H1 (cell line): ENCODE results near the gene HOXC5. TPM values are rescaled to one million over a fixed set of nuclear protein-coding genes. Genes with fewer than 3 reads are reported as not detected.

Experiments
- CTCF ChIA-PET: fragments of 300-600 bp; sonication (Branson Sonifier 250); formaldehyde crosslinking; loops from one replicate; lab custom pipeline; 2021; ENCODE audit not compliant: partially characterized antibody; lab: Charles Lee
- POLR2A ChIA-PET: fragments of 300-600 bp; sonication (Branson Sonifier 250); formaldehyde crosslinking; loops from one replicate; lab custom pipeline; 2021; ENCODE audit warnings: inconsistent platforms; ENCODE audit not compliant: partially characterized antibody; lab: Charles Lee
- DNase-seq, 2 experiments: peaks; one replicate each; pipeline versions ENCODE4 v3.0.0 to v3.0.0-alpha.2; 2010 to 2022; ENCODE audit warnings: low spot score in 2 of 2, low read depth in 1 of 2, mixed read lengths in 1 of 2
- FAIRE-seq: peaks from 2 replicates; lab custom pipeline; 2011; peaks lifted over from hg19 to GRCh38; lab: Jason Lieb, UNC
- H2AFZ ChIP-seq: 2 replicates; pipeline ENCODE4 v1.8.1; 2012; ENCODE audit warnings: low read length, inconsistent platforms
- H2AK5ac ChIP-seq: 2 replicates; pipeline ENCODE4 v1.6.1; 2013; ENCODE audit warnings: low read depth, low read length
- H2BK120ac ChIP-seq: replicated peaks from 2 replicates; pipeline ENCODE3; 2013; ENCODE audit warnings: low read depth, low read length, inconsistent platforms
- H2BK12ac ChIP-seq: 2 replicates; pipeline ENCODE4 v1.6.1; 2013; ENCODE audit warnings: low read depth, low read length
- H2BK15ac ChIP-seq: 2 replicates; pipeline ENCODE4 v1.6.1; 2013; ENCODE audit warnings: low read length
- H2BK20ac ChIP-seq: 2 replicates; pipeline ENCODE4 v1.6.1; 2013; ENCODE audit warnings: low read length
- H2BK5ac ChIP-seq: 2 replicates; pipeline ENCODE4 v1.6.1; 2013; ENCODE audit warnings: low read depth, low read length
- H3K14ac ChIP-seq: 2 replicates; pipeline ENCODE4 v1.6.1; 2013; ENCODE audit warnings: inconsistent platforms; ENCODE audit not compliant: insufficient read length
- H3K18ac ChIP-seq: 2 replicates; pipeline ENCODE4 v1.6.1; 2013; ENCODE audit warnings: low read length; ENCODE audit errors: extremely low read depth
- H3K23ac ChIP-seq: 2 replicates; pipeline ENCODE4 v1.6.1; 2013; ENCODE audit warnings: inconsistent platforms; ENCODE audit not compliant: insufficient read length
- H3K23me2 ChIP-seq: 2 replicates; pipeline ENCODE4 v1.6.1; 2013; ENCODE audit warnings: low read depth, low read length
- H3K27ac ChIP-seq: 2 replicates; pipeline ENCODE4 v1.6.1; 2011; ENCODE audit warnings: low read depth, low read length, inconsistent platforms
- H3K27me3 ChIP-seq, 4 experiments: replicated peaks in 1 of 4; 1 replicate in 1 of 4; 2 replicates in 3 of 4; pipeline versions ENCODE4 v1.6.1 to v1.8.1; 2011 to 2013; ENCODE audit warnings: low read length in 3 of 4, mild to moderate bottlenecking in 3 of 4, inconsistent platforms in 2 of 4, mixed read lengths in 2 of 4, moderate library complexity in 1 of 4; ENCODE audit not compliant: control insufficient read depth in 3 of 4, insufficient read depth in 3 of 4; ENCODE audit errors: extremely low read depth in 1 of 4
- H3K36me3 ChIP-seq, 4 experiments: 2 replicates each; pipeline versions ENCODE4 v1.6.1 to v1.8.1; 2011 to 2013; ENCODE audit warnings: mild to moderate bottlenecking in 4 of 4, low read length in 3 of 4, moderate library complexity in 2 of 4, control low read depth in 1 of 4, inconsistent platforms in 1 of 4; ENCODE audit not compliant: insufficient read depth in 4 of 4, control insufficient read depth in 2 of 4
- H3K4ac ChIP-seq: replicated peaks from 2 replicates; pipeline ENCODE3; 2013; ENCODE audit warnings: low read length, low read depth, mixed read lengths, inconsistent platforms; ENCODE audit not compliant: insufficient read length
- H3K4me1 ChIP-seq, 4 experiments: replicated peaks in 1 of 4; 1 replicate in 1 of 4; 2 replicates in 3 of 4; pipeline versions ENCODE4 v1.6.1 to v1.8.1; 2011 to 2013; ENCODE audit warnings: low read length in 3 of 4, inconsistent platforms in 2 of 4, mixed read lengths in 1 of 4; ENCODE audit not compliant: insufficient read depth in 4 of 4, control insufficient read depth in 3 of 4
- H3K4me2 ChIP-seq, 2 experiments: 2 replicates each; pipeline versions ENCODE4 v1.6.1 to v1.8.1; 2011 to 2013; ENCODE audit warnings: low read depth in 2 of 2, low read length in 2 of 2, control low read depth in 1 of 2, inconsistent platforms in 1 of 2, mild to moderate bottlenecking in 1 of 2; ENCODE audit not compliant: insufficient read depth in 1 of 2
- H3K4me3 ChIP-seq, 4 experiments: fragments of 200-600, 300-600 bp in 1 of 4; sonication (generic), shearing (Covaris generic), sonication (Bioruptor Twin) in 1 of 4; 2 replicates each; pipeline versions ENCODE4 v1.5.1 to v1.8.1; 2011 to 2016; ENCODE audit warnings: low read length in 4 of 4, low read depth in 3 of 4, control low read depth in 2 of 4, inconsistent platforms in 2 of 4, mild to moderate bottlenecking in 2 of 4, mixed read lengths in 1 of 4, moderate library complexity in 1 of 4; ENCODE audit not compliant: insufficient read depth in 2 of 4; ENCODE audit errors: extremely low read depth in 1 of 4
- H3K56ac ChIP-seq: replicated peaks from 2 replicates; pipeline ENCODE3; 2013; ENCODE audit warnings: low read depth, mild to moderate bottlenecking, mixed read lengths, low read length, inconsistent platforms; ENCODE audit not compliant: insufficient read length
- H3K79me1 ChIP-seq: 2 replicates; pipeline ENCODE4 v1.6.1; 2013; ENCODE audit warnings: low read depth, low read length, control low read depth
- H3K79me2 ChIP-seq, 2 experiments: 2 replicates each; pipeline versions ENCODE4 v1.6.1 to v1.8.1; 2012 to 2013; ENCODE audit warnings: low read length in 2 of 2, mild to moderate bottlenecking in 2 of 2, inconsistent platforms in 1 of 2; ENCODE audit not compliant: insufficient read depth in 2 of 2, control insufficient read depth in 1 of 2
- H3K9ac ChIP-seq, 4 experiments: replicated peaks in 1 of 4; 1 replicate in 1 of 4; 2 replicates in 3 of 4; pipeline versions ENCODE4 v1.6.1 to v1.8.1; 2011 to 2013; ENCODE audit warnings: low read depth in 3 of 4, low read length in 3 of 4, control low read depth in 2 of 4, mild to moderate bottlenecking in 2 of 4, moderate library complexity in 2 of 4, inconsistent platforms in 1 of 4; ENCODE audit errors: extremely low read depth in 1 of 4
- H3K9me3 ChIP-seq, 2 experiments: 2 replicates each; pipeline versions ENCODE4 v1.6.1 to v1.8.1; 2012 to 2013; ENCODE audit warnings: mild to moderate bottlenecking in 2 of 2, moderate library complexity in 2 of 2, control low read depth in 1 of 2, inconsistent platforms in 1 of 2, low read depth in 1 of 2, low read length in 1 of 2, mixed read lengths in 1 of 2; ENCODE audit not compliant: insufficient read depth in 2 of 2
- H4K20me1 ChIP-seq, 2 experiments: replicated peaks in 1 of 2; 2 replicates each; pipeline versions ENCODE3 to v1.8.1; 2011 to 2013; ENCODE audit warnings: inconsistent platforms in 2 of 2, low read length in 2 of 2, mild to moderate bottlenecking in 1 of 2; ENCODE audit not compliant: insufficient read depth in 2 of 2, control insufficient read depth in 1 of 2
- H4K5ac ChIP-seq: 2 replicates; pipeline ENCODE4 v1.6.1; 2013; ENCODE audit warnings: low read length, low read depth, mixed read lengths, inconsistent platforms; ENCODE audit not compliant: insufficient read length
- H4K8ac ChIP-seq: 2 replicates; pipeline ENCODE4 v1.8.0; 2013; ENCODE audit warnings: mild to moderate bottlenecking, moderate library complexity, low read length, inconsistent platforms; ENCODE audit not compliant: insufficient read depth; ENCODE audit errors: extremely low read depth
- H4K91ac ChIP-seq: replicated peaks from 2 replicates; pipeline ENCODE3; 2013; ENCODE audit warnings: low read length, mixed read lengths, inconsistent platforms; ENCODE audit not compliant: insufficient read length
- ATF2 ChIP-seq: IDR thresholded peaks from 2 replicates; pipeline ENCODE4 v1.6.1; 2012; ENCODE audit warnings: low read length, inconsistent platforms
- CBX8 ChIP-seq: fragments of 300-800, 300-1000 bp; sonication (generic); IDR thresholded peaks from 2 replicates; pipeline ENCODE4 v1.7.1; 2016; ENCODE audit warnings: low read depth, low read length, borderline replicate concordance
- EZH2 ChIP-seq: fragments of 200-600 bp; sonication (generic); IDR thresholded peaks from 2 replicates; pipeline ENCODE4 v1.7.1; 2012; ENCODE audit warnings: low read depth, mild to moderate bottlenecking, moderate library complexity, low read length, inconsistent platforms; ENCODE audit not compliant: severe bottlenecking
- RNF2 ChIP-seq: fragments of 200-900, 300-1000 bp; sonication (generic); IDR thresholded peaks from 2 replicates; pipeline ENCODE4 v1.7.1; 2016; ENCODE audit warnings: borderline replicate concordance, low read depth, mild to moderate bottlenecking, antibody characterized with exemption, low read length; ENCODE audit not compliant: poor library complexity, severe bottlenecking; ENCODE audit errors: missing control alignments
- SP1 ChIP-seq: IDR thresholded peaks from 2 replicates; pipeline ENCODE4 v1.6.1; 2011; ENCODE audit warnings: low read depth, low read length
- WGBS, 2 experiments: shearing (Covaris generic) in 1 of 2; methylation state at CpG; one replicate each; pipeline versions ENCODE4 v1.1.6 to v1.1.7; 2013 to 2015; ENCODE audit warnings: low lambda C conversion rate in 2 of 2, mixed read lengths in 2 of 2, inconsistent platforms in 1 of 2, low coverage in 1 of 2, missing lambda C conversion rate in 1 of 2; ENCODE audit not compliant: insufficient replicate concordance in 2 of 2, insufficient coverage in 1 of 2, insufficient read length in 1 of 2; ENCODE audit errors: extremely low coverage in 1 of 2, missing lambda C conversion rate in 1 of 2; 5-methylcytosine and 5-hydroxymethylcytosine counted together
- polyA plus RNA-seq, 7 experiments: library from polyadenylated mRNA; depleted of rRNA in 3 of 7; stranded (reverse) in 5 of 7; unstranded in 2 of 7; fragments of >200 nt in 5 of 7; fragments of 200-250 nt in 2 of 7; gene quantifications; 1 replicate in 5 of 7; 2 replicates in 1 of 7; 4 replicates in 1 of 7; pipeline versions ENCODE4 v1.2.1 to v1.2.3, GENCODE V29; 2011 to 2013; ENCODE audit warnings: missing spikeins in 2 of 7, mixed read lengths in 2 of 7
- total RNA-seq: library from RNA; stranded (reverse); fragmentation: NEBNext Ultra II Directional; extraction: Animal tissue kit (Norgen Biotek cat#: 25700); gene quantifications from 2 replicates; pipeline ENCODE4 v1.2.1, GENCODE V29; 2021

The HOXC5 gene
- total and polyA plus RNA-seq, 2 of the 8 experiments (the other 6 are each of a cell fraction or from before 2014, with no cell fraction given), result not detected

GRCh38 chr12:54060975-54061778 is 28.3 kb downstream of the HOXC5 start:
- Histone ChIP-seq H3K14ac (no peak overlapping the region), H3K56ac (no peak overlapping the region), H3K18ac (no peak overlapping the region; the same call in 1 of the 2 replicates), H2BK15ac (no peak overlapping the region), H2BK20ac (no peak overlapping the region), H3K23me2 (no peaks in the 10 kb centered on the region; the same call in none of the 2 replicates), H3K4me2 (no peak overlapping the region; a peak in 1 of 4 replicates), H4K20me1 (peaks cover 0 to 2% of the 10 kb centered on the region in 2 experiments), H3K4ac (no peak overlapping the region), H4K8ac (no peak overlapping the region), H3K27me3 (peaks cover 73 to 95% (median 88%) of the 10 kb centered on the region in 4 experiments), H3K4me3 (no peak overlapping the region), H3K27ac (no peak overlapping the region), H3K36me3 (no peaks in the 10 kb centered on the region; a peak in 1 of 8 replicates), H2AK5ac (no peak overlapping the region), H2BK120ac (no peak overlapping the region), H3K79me1 (no peaks in the 10 kb centered on the region), H3K4me1 (peaks cover 2 to 14% (median 6%) of the 10 kb centered on the region in 4 experiments), H4K5ac (no peak overlapping the region), H2BK5ac (no peak overlapping the region), H3K9me3 (no peaks in the 10 kb centered on the region), H3K9ac (no peak overlapping the region), H2AFZ (no peak overlapping the region), H3K23ac (no peak overlapping the region), H3K79me2 (no peaks in the 10 kb centered on the region), H4K91ac (no peak overlapping the region), H2BK12ac (peak overlapping the region; percentile 20)
- ChIA-PET POLR2A (no interaction called here), CTCF (interaction anchor here (0.7 to 1.7 kb wide), 9 partner anchors 10 to 141 kb away, joined by 3 to 6 read pairs (median 4); partner anchors contain the start of gene HOXC5)
- DNase-seq (no peak), FAIRE-seq (no peak)
- 29% methylated on average over 7 of the region's 7 CpGs; no CpG with 5 or more reads in 1 of the 2 experiments for WGBS, 2 experiments
- TF ChIP-seq RNF2, result no peak
- no peak for TF ChIP-seq SP1
- TF ChIP-seq EZH2, result peak; percentile 8
- no peak for TF ChIP-seq ATF2
- no peak for TF ChIP-seq CBX8
